Central memory CD8-positive, alpha-beta T cell (primary cell): ENCODE data around the gene INSL3.

ENCODE experiments used
- ATAC-seq: fragments of 150-1000 bp; cut with Tn5 transposase; replicated peaks from 2 replicates; pipeline ENCODE4 v1.10.0; 2022; ENCODE audit warnings: mild to moderate bottlenecking, moderate FRiP score, moderate number of reproducible peaks; ENCODE audit not compliant: poor library complexity, severe bottlenecking; ENCODE audit errors: extremely low read depth
- DNase-seq, 2 donors: peaks; one replicate each; pipeline ENCODE4 v3.0.0; 2021; ENCODE audit warnings: low spot score in 2 of 2
- H3K27ac Mint-ChIP-seq: one replicate; pipeline ENCODE4 v1.8.0; 2022; ENCODE audit warnings: low read depth, mild to moderate bottlenecking, moderate library complexity, mixed read lengths
- H3K27me3 Mint-ChIP-seq: one replicate; pipeline ENCODE4 v1.8.0; 2022; ENCODE audit warnings: mixed read lengths
- H3K36me3 Mint-ChIP-seq: one replicate; pipeline ENCODE4 v1.8.0; 2022; ENCODE audit warnings: mild to moderate bottlenecking, moderate library complexity, mixed read lengths; ENCODE audit not compliant: insufficient read depth
- H3K4me1 Mint-ChIP-seq: one replicate; pipeline ENCODE4 v1.8.0; 2022; ENCODE audit warnings: mixed read lengths
- H3K4me3 Mint-ChIP-seq: one replicate; pipeline ENCODE4 v1.8.0; 2022; ENCODE audit warnings: mild to moderate bottlenecking, moderate library complexity, mixed read lengths
- H3K9me3 Mint-ChIP-seq: one replicate; pipeline ENCODE4 v1.8.0; 2022; ENCODE audit warnings: mixed read lengths

The INSL3 gene

GRCh38 chr19:17860331-17860992, 39.1 kb upstream of the INSL3 start:
- Mint-ChIP-seq H3K27me3 (no peaks in the 10 kb centered on the region), H3K36me3 (peaks cover 38% of the 10 kb centered on the region), H3K27ac (peak overlapping the region; percentile 89), H3K9me3 (no peaks in the 10 kb centered on the region), H3K4me1 (peaks cover 41% of the 10 kb centered on the region), H3K4me3 (peak overlapping the region; percentile 91)
- DNase-seq: no peak
- ATAC-seq: no peak

GRCh38 chr19:17859533-17860330, 38.4 kb upstream of the INSL3 start, which contains the start of gene RPL18A:
RPL18A (plus strand) TSS chr19:17859910; CDS start chr19:17859957, 47 bp downstream.
- Mint-ChIP-seq H3K27me3 (no peaks in the 10 kb centered on the region), H3K4me1 (peaks cover 44% of the 10 kb centered on the region), H3K4me3 (peak within 1 kb of the TSS; percentile 91), H3K9me3 (no peaks in the 10 kb centered on the region), H3K36me3 (peaks cover 39% of the 10 kb centered on the region), H3K27ac (peak within 1 kb of the TSS; percentile 89)
- DNase-seq: peak; percentile 85 to 98
- peak; percentile 98 for ATAC-seq

- ATAC-seq (no peak), DNase-seq (peak; percentile 79 to 95)
- no peak overlapping the region for H3K4me3 Mint-ChIP-seq
- H3K27ac Mint-ChIP-seq: no peak overlapping the region
- no peaks in the 10 kb centered on the region for H3K27me3 Mint-ChIP-seq
- no peaks in the 10 kb centered on the region for H3K9me3 Mint-ChIP-seq
- peaks cover 31% of the 10 kb centered on the region for H3K4me1 Mint-ChIP-seq
- peaks cover 14% of the 10 kb centered on the region for H3K36me3 Mint-ChIP-seq
Observed at GRCh38 chr19:17855280-17856152, 34.2 kb upstream of the INSL3 start.

GRCh38 chr19:17854061-17854460, 32.7 kb upstream of the INSL3 start:
- no peak overlapping the region for H3K27ac Mint-ChIP-seq
- H3K27me3 Mint-ChIP-seq: no peaks in the 10 kb centered on the region
- ATAC-seq: no peak
- H3K4me3 Mint-ChIP-seq: no peak overlapping the region
- peaks cover 29% of the 10 kb centered on the region for H3K4me1 Mint-ChIP-seq
- no peak for DNase-seq
- no peaks in the 10 kb centered on the region for H3K9me3 Mint-ChIP-seq
- peaks cover 9% of the 10 kb centered on the region for H3K36me3 Mint-ChIP-seq

GRCh38 chr19:17848595-17849292, 27.4 kb upstream of the INSL3 start:
- peak overlapping the region; percentile 86 for H3K4me3 Mint-ChIP-seq
- peaks cover 18% of the 10 kb centered on the region for H3K36me3 Mint-ChIP-seq
- ATAC-seq (no peak), DNase-seq (no peak)
- H3K9me3 Mint-ChIP-seq: no peaks in the 10 kb centered on the region
- H3K27me3 Mint-ChIP-seq: no peaks in the 10 kb centered on the region
- peaks cover 64% of the 10 kb centered on the region for H3K4me1 Mint-ChIP-seq
- peak overlapping the region; percentile 94 for H3K27ac Mint-ChIP-seq

- no peaks in the 10 kb centered on the region for H3K9me3 Mint-ChIP-seq
- H3K36me3 Mint-ChIP-seq: peaks cover 21% of the 10 kb centered on the region
- H3K4me1 Mint-ChIP-seq: peaks cover 70% of the 10 kb centered on the region
- ATAC-seq (peak; percentile 78), DNase-seq (peak; percentile 60 to 77)
- H3K4me3 Mint-ChIP-seq: peak within 1 kb of the TSS; percentile 86
- H3K27ac Mint-ChIP-seq: peak within 1 kb of the TSS; percentile 94
- H3K27me3 Mint-ChIP-seq: no peaks in the 10 kb centered on the region
Observed at GRCh38 chr19:17847538-17848366, 26.4 kb upstream of the INSL3 start, which contains the start of gene JAK3. JAK3 (minus strand) TSS chr19:17847982; CDS start chr19:17844417, 3,565 bp downstream.

GRCh38 chr19:17846146-17846545, 24.8 kb upstream of the INSL3 start:
- DNase-seq (peak in 1 of 2 donors; percentile 32), ATAC-seq (peak; percentile 13)
- peaks cover 27% of the 10 kb centered on the region for H3K36me3 Mint-ChIP-seq
- H3K4me1 Mint-ChIP-seq: peaks cover 63% of the 10 kb centered on the region
- H3K27me3 Mint-ChIP-seq: no peaks in the 10 kb centered on the region
- peak overlapping the region; percentile 94 for H3K27ac Mint-ChIP-seq
- peak overlapping the region; percentile 86 for H3K4me3 Mint-ChIP-seq
- no peaks in the 10 kb centered on the region for H3K9me3 Mint-ChIP-seq

- peak overlapping the region; percentile 86 for H3K4me3 Mint-ChIP-seq
- peak overlapping the region; percentile 94 for H3K27ac Mint-ChIP-seq
- ATAC-seq (no peak), DNase-seq (no peak)
- H3K9me3 Mint-ChIP-seq: no peaks in the 10 kb centered on the region
- H3K27me3 Mint-ChIP-seq: no peaks in the 10 kb centered on the region
- H3K36me3 Mint-ChIP-seq: peaks cover 39% of the 10 kb centered on the region
- peaks cover 51% of the 10 kb centered on the region for H3K4me1 Mint-ChIP-seq
Observed at GRCh38 chr19:17843908-17844490, 22.7 kb upstream of the INSL3 start.

GRCh38 chr19:17843292-17843827, 22.0 kb upstream of the INSL3 start:
- Mint-ChIP-seq H3K9me3 (no peaks in the 10 kb centered on the region), H3K4me1 (peaks cover 45% of the 10 kb centered on the region), H3K4me3 (no peak overlapping the region), H3K36me3 (peaks cover 44% of the 10 kb centered on the region), H3K27ac (peak overlapping the region; percentile 94), H3K27me3 (no peaks in the 10 kb centered on the region)
- ATAC-seq: no peak
- DNase-seq: no peak

GRCh38 chr19:17842663-17843291, 21.5 kb upstream of the INSL3 start:
- peak overlapping the region; percentile 94 for H3K27ac Mint-ChIP-seq
- ATAC-seq: no peak
- H3K27me3 Mint-ChIP-seq: no peaks in the 10 kb centered on the region
- H3K9me3 Mint-ChIP-seq: no peaks in the 10 kb centered on the region
- H3K4me1 Mint-ChIP-seq: peaks cover 42% of the 10 kb centered on the region
- no peak for DNase-seq
- H3K36me3 Mint-ChIP-seq: peaks cover 49% of the 10 kb centered on the region
- no peak overlapping the region for H3K4me3 Mint-ChIP-seq
